ENCODE measurements around the gene LHFPL3. TPM values are rescaled to one million over a fixed set of nuclear protein-coding genes. Genes with fewer than 3 reads are reported as not detected.

The LHFPL3 gene
- total and polyA plus RNA-seq, 2 experiments from 2014 or later: 0.24 TPM; not detected in 1

GRCh38 chr7:104950754-104951153 is 622.4 kb downstream of the LHFPL3 start:
- no peaks in the 10 kb centered on the region for H3K4me1 ChIP-seq (ENCODE audit: insufficient read depth)
- H3K9me3 Mint-ChIP-seq: no peaks in the 10 kb centered on the region; the same call in 2 of the 3 replicates
- H3K4me3 Mint-ChIP-seq: no peak overlapping the region
- no peak overlapping the region for H3K4me2 ChIP-seq
- H3K9me2 ChIP-seq (ENCODE audit: insufficient read depth): no peaks in the 10 kb centered on the region
- DNase-seq (ENCODE audit: low spot score): no peak
- no peaks in the 10 kb centered on the region for H3K36me3 ChIP-seq (ENCODE audit: insufficient read depth)
- ATAC-seq: no peak
- H3K27ac Mint-ChIP-seq: no peak overlapping the region
- no peaks in the 10 kb centered on the region for H3K79me2 ChIP-seq (replicated peaks; ENCODE audit: insufficient read depth)
- H4K20me1 ChIP-seq (replicated peaks; ENCODE audit: insufficient read depth): no peaks in the 10 kb centered on the region
- no peaks in the 10 kb centered on the region for H3F3A ChIP-seq (replicated peaks; ENCODE audit: low read depth)
- H3K4me3 ChIP-seq: no peak overlapping the region
- H3K4me1 Mint-ChIP-seq: no peaks in the 10 kb centered on the region
- peaks cover 2% of the 10 kb centered on the region for H3K27me3 Mint-ChIP-seq (ENCODE audit: insufficient read depth, low read depth, poor library complexity)
- no peak for TF ChIP-seq STAT1 (IDR thresholded peaks at IDR 0.05; ENCODE audit: unreplicated experiment)
- no peak for TF ChIP-seq NANOG (IDR thresholded peaks at IDR 0.05; ENCODE audit: borderline replicate concordance)
- no peak for TF ChIP-seq JUNB (IDR thresholded peaks at IDR 0.05; ENCODE audit: unreplicated experiment)
- no peak for TF ChIP-seq EZH2phosphoT487 (IDR thresholded peaks at IDR 0.05; ENCODE audit: unreplicated experiment)
- no peak for TF ChIP-seq ZNF462 (CRISPR knock-in tag; IDR thresholded peaks at IDR 0.05)
- TF ChIP-seq REST (IDR thresholded peaks at IDR 0.05; ENCODE audit: unreplicated experiment): no peak
- no peak for TF ChIP-seq EZH2 (IDR thresholded peaks at IDR 0.05; ENCODE audit: low read depth, unreplicated experiment)
- TF ChIP-seq ZNF331 (CRISPR knock-in tag; IDR thresholded peaks at IDR 0.05; ENCODE audit: low read depth): no peak
- no peak for TF ChIP-seq ETS1 (IDR thresholded peaks at IDR 0.05)
- no peak for TF ChIP-seq ZNF114 (CRISPR knock-in tag; IDR thresholded peaks at IDR 0.05)
- TF ChIP-seq CTCF (conservative IDR thresholded peaks at IDR 0.05; ENCODE audit: low read depth in 2 of 2): no peak
- no peak for TF ChIP-seq CREB1 (CRISPR knock-in tag; IDR thresholded peaks at IDR 0.05; ENCODE audit: low read depth)
- TF ChIP-seq POLR2AphosphoS5 (IDR thresholded peaks at IDR 0.05; ENCODE audit: low read depth): no peak
- H3K27me3 ChIP-seq (ENCODE audit: insufficient read depth): no peaks in the 10 kb centered on the region
- no peak overlapping the region for H3K27ac ChIP-seq (ENCODE audit: low read depth)
- no peak overlapping the region for H2AFZ ChIP-seq
- H3K36me3 Mint-ChIP-seq (ENCODE audit: low read depth): no peaks in the 10 kb centered on the region
